H1 (cell line): ENCODE results near the gene SELENOV. TPM values are rescaled to one million over a fixed set of nuclear protein-coding genes. Genes with fewer than 3 reads are reported as not detected.

Source experiments
- ASH2L ChIP-seq: fragments of 200-600, 300-600 bp; sonication (generic); IDR thresholded peaks from one replicate; pipeline ENCODE4 v1.7.1; 2017; ENCODE audit warnings: low read length
- CHD1 ChIP-seq: IDR thresholded peaks from 2 replicates; pipeline ENCODE4 v1.6.1; 2012; ENCODE audit warnings: low read depth, low read length, improper control_type of control experiment
- CHD2 ChIP-seq: IDR thresholded peaks from 2 replicates; pipeline ENCODE4 v1.6.1; 2012; ENCODE audit warnings: low read length, improper control_type of control experiment
- CREB1 ChIP-seq: IDR thresholded peaks from 2 replicates; pipeline ENCODE4 v1.6.1; 2012; ENCODE audit warnings: inconsistent platforms
- CTBP2 ChIP-seq: IDR thresholded peaks from 2 replicates; pipeline ENCODE4 v1.7.0; 2011; ENCODE audit warnings: borderline replicate concordance, mild to moderate bottlenecking, moderate library complexity, mixed read lengths, low read length; ENCODE audit not compliant: insufficient read depth, insufficient read length
- EZH2 ChIP-seq: fragments of 200-600 bp; sonication (generic); IDR thresholded peaks from 2 replicates; pipeline ENCODE4 v1.7.1; 2012; ENCODE audit warnings: low read depth, mild to moderate bottlenecking, moderate library complexity, low read length, inconsistent platforms; ENCODE audit not compliant: severe bottlenecking
- GABPA ChIP-seq: IDR thresholded peaks from 2 replicates; pipeline ENCODE4 v1.6.1; 2011; ENCODE audit warnings: mild to moderate bottlenecking, low read length, moderate library complexity, borderline replicate concordance; ENCODE audit not compliant: insufficient read depth
- KDM4A ChIP-seq: IDR thresholded peaks from one replicate; pipeline ENCODE4 v1.7.1; 2012; ENCODE audit warnings: low read depth, mild to moderate bottlenecking, moderate library complexity, low read length, inconsistent platforms; ENCODE audit not compliant: severe bottlenecking
- KDM5A ChIP-seq: fragments of 200-600 bp; IDR thresholded peaks from 2 replicates; pipeline ENCODE4 v1.7.1; 2012; ENCODE audit warnings: mild to moderate bottlenecking, low read length, inconsistent platforms, mixed read lengths
- MAX ChIP-seq: IDR thresholded peaks from 2 replicates; pipeline ENCODE4 v1.6.1; 2012; ENCODE audit warnings: inconsistent platforms
- NRF1 ChIP-seq: IDR thresholded peaks from 2 replicates; pipeline ENCODE4 v1.6.1; 2011; ENCODE audit warnings: mild to moderate bottlenecking, low read depth, low read length, improper control_type of control experiment
- POLR2A ChIP-seq, 2 experiments: IDR thresholded peaks; 1 replicate in 1 of 2; 2 replicates in 1 of 2; pipeline ENCODE4 v1.6.1; 2011; ENCODE audit warnings: low read depth in 2 of 2, low read length in 2 of 2, mild to moderate bottlenecking in 2 of 2; ENCODE audit errors: control extremely low read depth in 1 of 2
- RAD21 ChIP-seq, 2 experiments: IDR thresholded peaks in 1 of 2; conservative IDR thresholded peaks in 1 of 2; 2 replicates each; pipeline ENCODE4 v1.6.1; 2011; ENCODE audit warnings: low read depth in 2 of 2, low read length in 2 of 2, improper control_type of control experiment in 1 of 2, inconsistent platforms in 1 of 2, mild to moderate bottlenecking in 1 of 2, moderate library complexity in 1 of 2
- RBBP5 ChIP-seq: IDR thresholded peaks from 2 replicates; pipeline ENCODE4 v1.7.1; 2012; ENCODE audit warnings: low read depth, mild to moderate bottlenecking, inconsistent platforms, low read length, moderate library complexity, borderline replicate concordance
- SAP30 ChIP-seq: fragments of 300-600 bp; sonication (generic); IDR thresholded peaks from 2 replicates; pipeline ENCODE4 v1.7.1; 2012; ENCODE audit warnings: low read length, moderate library complexity, mild to moderate bottlenecking, inconsistent platforms; ENCODE audit not compliant: insufficient read depth, insufficient replicate concordance
- SIX5 ChIP-seq: IDR thresholded peaks from 2 replicates; pipeline ENCODE4 v1.6.1; 2011; ENCODE audit warnings: mild to moderate bottlenecking, low read depth, low read length
- SP4 ChIP-seq: IDR thresholded peaks from 2 replicates; pipeline ENCODE4 v1.6.1; 2012; ENCODE audit warnings: low read length, inconsistent platforms
- TCF12 ChIP-seq: IDR thresholded peaks from 2 replicates; pipeline ENCODE4 v1.6.1; 2011; ENCODE audit warnings: low read depth, mild to moderate bottlenecking, low read length
- YY1 ChIP-seq: IDR thresholded peaks from 2 replicates; pipeline ENCODE4 v1.6.1; 2011; ENCODE audit warnings: low read depth, mild to moderate bottlenecking, low read length
- ZNF274 ChIP-seq: IDR thresholded peaks from 2 replicates; pipeline ENCODE4 v1.7.0; 2012; ENCODE audit warnings: low read length, borderline replicate concordance; ENCODE audit errors: extremely low read depth
- polyA plus RNA-seq, 7 experiments: library from polyadenylated mRNA; depleted of rRNA in 3 of 7; stranded (reverse) in 5 of 7; unstranded in 2 of 7; fragments of >200 nt in 5 of 7; fragments of 200-250 nt in 2 of 7; gene quantifications; 1 replicate in 5 of 7; 2 replicates in 1 of 7; 4 replicates in 1 of 7; pipeline versions ENCODE4 v1.2.1 to v1.2.3, GENCODE V29; 2011 to 2013; ENCODE audit warnings: missing spikeins in 2 of 7, mixed read lengths in 2 of 7
- total RNA-seq: library from RNA; stranded (reverse); fragmentation: NEBNext Ultra II Directional; extraction: Animal tissue kit (Norgen Biotek cat#: 25700); gene quantifications from 2 replicates; pipeline ENCODE4 v1.2.1, GENCODE V29; 2021
- TF ChIP-seq, protein P1 (sequence below), 3 experiments: IDR thresholded peaks; 1 replicate in 2 of 3; 2 replicates in 1 of 3; pipeline versions ENCODE4 v1.5.1 to v1.6.1; 2011; ENCODE audit warnings: low read length in 3 of 3, mild to moderate bottlenecking in 3 of 3, inconsistent platforms in 2 of 3, low read depth in 1 of 3, moderate library complexity in 1 of 3; ENCODE audit not compliant: insufficient read depth in 1 of 3; ENCODE audit errors: control extremely low read depth in 1 of 3

Gene SELENOV
- total and polyA plus RNA-seq, 2 of the 8 experiments (the other 6 are each of a cell fraction or from before 2014, with no cell fraction given): 8.4 to 10.7 TPM

- TF ChIP-seq YY1 (peak; percentile 78), KDM5A (no peak; the same call in 1 of the 2 replicates), EZH2 (no peak), SIX5 (no peak), KDM4A (peak; percentile 95), CHD1 (no peak), RBBP5 (peak; percentile 58; the same call in 1 of the 2 replicates), POLR2A (IDR thresholded peaks at IDR 0.05; ENCODE audit: control extremely low read depth in 1 of 2, low read depth in 2 of 2, low read length in 2 of 2) (peak in 1 of 2 experiments; percentile 51; a peak in 1 of 3 replicates), ZNF274 (no peak), SAP30 (no peak), ASH2L (peak; percentile 74), RAD21 (IDR thresholded peaks at IDR 0.05 in 1 of 2, conservative IDR thresholded peaks at IDR 0.05 in 1 of 2; ENCODE audit: low read depth in 2 of 2, low read length in 2 of 2) (peak; percentile 97 to 99), GABPA (peak; percentile 57; the same call in 1 of the 2 replicates), CREB1 (peak; percentile 57; the same call in 1 of the 2 replicates), TCF12 (no peak), CHD2 (0 out of 2 replicates have a peak, but pooled peaks have one; percentile 11), NRF1 (peak; percentile 100), SP4 (peak; percentile 93; the same call in 1 of the 2 replicates), MAX (peak; percentile 46; the same call in 1 of the 2 replicates), CTBP2 (no peak)
- TF ChIP-seq, protein P1, sequence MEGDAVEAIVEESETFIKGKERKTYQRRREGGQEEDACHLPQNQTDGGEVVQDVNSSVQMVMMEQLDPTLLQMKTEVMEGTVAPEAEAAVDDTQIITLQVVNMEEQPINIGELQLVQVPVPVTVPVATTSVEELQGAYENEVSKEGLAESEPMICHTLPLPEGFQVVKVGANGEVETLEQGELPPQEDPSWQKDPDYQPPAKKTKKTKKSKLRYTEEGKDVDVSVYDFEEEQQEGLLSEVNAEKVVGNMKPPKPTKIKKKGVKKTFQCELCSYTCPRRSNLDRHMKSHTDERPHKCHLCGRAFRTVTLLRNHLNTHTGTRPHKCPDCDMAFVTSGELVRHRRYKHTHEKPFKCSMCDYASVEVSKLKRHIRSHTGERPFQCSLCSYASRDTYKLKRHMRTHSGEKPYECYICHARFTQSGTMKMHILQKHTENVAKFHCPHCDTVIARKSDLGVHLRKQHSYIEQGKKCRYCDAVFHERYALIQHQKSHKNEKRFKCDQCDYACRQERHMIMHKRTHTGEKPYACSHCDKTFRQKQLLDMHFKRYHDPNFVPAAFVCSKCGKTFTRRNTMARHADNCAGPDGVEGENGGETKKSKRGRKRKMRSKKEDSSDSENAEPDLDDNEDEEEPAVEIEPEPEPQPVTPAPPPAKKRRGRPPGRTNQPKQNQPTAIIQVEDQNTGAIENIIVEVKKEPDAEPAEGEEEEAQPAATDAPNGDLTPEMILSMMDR (IDR thresholded peaks at IDR 0.05; ENCODE audit: control extremely low read depth in 1 of 3, insufficient read depth in 1 of 3, low read depth in 1 of 3, low read length in 3 of 3): peak; percentile 94 to 99 (median 99)
Measured at GRCh38 chr19:39532233-39533002, 17.5 kb downstream of the SELENOV start, which contains the start of gene EID2B (continued).
